ENCODE data around the gene TRIM22. TPM values are rescaled to one million over a fixed set of nuclear protein-coding genes. Genes with fewer than 3 reads are reported as not detected.
"Not testable (repeated sequence)": the region's sequence is repeated elsewhere in the genome, so short reads cannot be mapped to it uniquely, and the experiment has no call there.

Gene TRIM22
- total RNA-seq, 1 donor from 2014 or later, result 50.9 TPM

- peaks cover 32% of the 10 kb centered on the region for H3K4me1 Mint-ChIP-seq
- H3K4me3 Mint-ChIP-seq, result peak within 1 kb of the TSS; percentile 90
- H3K27ac Mint-ChIP-seq, result peak within 1 kb of the TSS; percentile 100
- TF ChIP-seq, protein P1, sequence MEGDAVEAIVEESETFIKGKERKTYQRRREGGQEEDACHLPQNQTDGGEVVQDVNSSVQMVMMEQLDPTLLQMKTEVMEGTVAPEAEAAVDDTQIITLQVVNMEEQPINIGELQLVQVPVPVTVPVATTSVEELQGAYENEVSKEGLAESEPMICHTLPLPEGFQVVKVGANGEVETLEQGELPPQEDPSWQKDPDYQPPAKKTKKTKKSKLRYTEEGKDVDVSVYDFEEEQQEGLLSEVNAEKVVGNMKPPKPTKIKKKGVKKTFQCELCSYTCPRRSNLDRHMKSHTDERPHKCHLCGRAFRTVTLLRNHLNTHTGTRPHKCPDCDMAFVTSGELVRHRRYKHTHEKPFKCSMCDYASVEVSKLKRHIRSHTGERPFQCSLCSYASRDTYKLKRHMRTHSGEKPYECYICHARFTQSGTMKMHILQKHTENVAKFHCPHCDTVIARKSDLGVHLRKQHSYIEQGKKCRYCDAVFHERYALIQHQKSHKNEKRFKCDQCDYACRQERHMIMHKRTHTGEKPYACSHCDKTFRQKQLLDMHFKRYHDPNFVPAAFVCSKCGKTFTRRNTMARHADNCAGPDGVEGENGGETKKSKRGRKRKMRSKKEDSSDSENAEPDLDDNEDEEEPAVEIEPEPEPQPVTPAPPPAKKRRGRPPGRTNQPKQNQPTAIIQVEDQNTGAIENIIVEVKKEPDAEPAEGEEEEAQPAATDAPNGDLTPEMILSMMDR (IDR thresholded peaks at IDR 0.05; ENCODE audit: unreplicated experiment), result no peak
- H3K36me3 Mint-ChIP-seq, result peaks cover 20% of the 10 kb centered on the region
- no peaks in the 10 kb centered on the region for H3K27me3 Mint-ChIP-seq (ENCODE audit: low read depth)
- peak; percentile 65 to 84 for DNase-seq (ENCODE audit: low spot score in 2 of 2, unreplicated experiment in 2 of 2)
- H3K9me3 Mint-ChIP-seq, result no peaks in the 10 kb centered on the region
These were observed 4.8 kb upstream of the TRIM22 start, which contains the start of gene TRIM5 for GRCh38 chr11:5684646-5685362. Gene TRIM5 (minus strand): TSS chr11:5685074. CDS start chr11:5680177, 4,897 bp downstream.

DNA sequence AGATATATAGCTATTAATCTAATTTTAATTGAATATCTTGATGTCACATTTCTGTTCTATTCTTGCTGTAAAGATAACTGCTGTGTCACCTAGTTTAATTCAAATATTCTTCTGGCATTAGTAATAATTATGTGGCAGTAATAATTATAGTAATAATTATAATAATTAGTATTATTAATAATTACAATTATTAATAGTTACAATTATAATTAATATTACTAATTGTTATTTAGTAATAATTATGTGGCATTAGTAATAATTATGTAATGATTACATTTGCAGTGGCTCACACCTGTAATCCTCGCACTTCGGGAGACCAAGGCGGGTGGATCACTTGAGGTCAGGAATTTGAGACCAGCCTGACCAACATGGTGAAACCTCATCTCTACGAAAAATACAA is 3.2 kb upstream of the TRIM22 start:
- TF ChIP-seq, protein P1 (IDR thresholded peaks at IDR 0.05; ENCODE audit: unreplicated experiment), result no peak
- peaks cover 8% of the 10 kb centered on the region for H3K36me3 Mint-ChIP-seq
- no peaks in the 10 kb centered on the region for H3K27me3 Mint-ChIP-seq (ENCODE audit: low read depth)
- H3K9me3 Mint-ChIP-seq, result no peaks in the 10 kb centered on the region
- peaks cover 47% of the 10 kb centered on the region for H3K4me1 Mint-ChIP-seq
- no peak for DNase-seq (ENCODE audit: low spot score in 2 of 2, unreplicated experiment in 2 of 2)
- no peak overlapping the region for H3K4me3 Mint-ChIP-seq
- no peak overlapping the region for H3K27ac Mint-ChIP-seq

GRCh38 chr11:5688482-5688881 is 1.1 kb upstream of the TRIM22 start:
- H3K27me3 Mint-ChIP-seq (ENCODE audit: low read depth), result no peaks in the 10 kb centered on the region
- H3K27ac Mint-ChIP-seq, result peak overlapping the region; percentile 84
- H3K4me3 Mint-ChIP-seq, result no peak overlapping the region
- TF ChIP-seq, protein P1 (IDR thresholded peaks at IDR 0.05; ENCODE audit: unreplicated experiment), result no peak
- peaks cover 46% of the 10 kb centered on the region for H3K4me1 Mint-ChIP-seq
- no peaks in the 10 kb centered on the region for H3K9me3 Mint-ChIP-seq
- H3K36me3 Mint-ChIP-seq, result peaks cover 5% of the 10 kb centered on the region
- no peak for DNase-seq (ENCODE audit: low spot score in 2 of 2, unreplicated experiment in 2 of 2)

DNA sequence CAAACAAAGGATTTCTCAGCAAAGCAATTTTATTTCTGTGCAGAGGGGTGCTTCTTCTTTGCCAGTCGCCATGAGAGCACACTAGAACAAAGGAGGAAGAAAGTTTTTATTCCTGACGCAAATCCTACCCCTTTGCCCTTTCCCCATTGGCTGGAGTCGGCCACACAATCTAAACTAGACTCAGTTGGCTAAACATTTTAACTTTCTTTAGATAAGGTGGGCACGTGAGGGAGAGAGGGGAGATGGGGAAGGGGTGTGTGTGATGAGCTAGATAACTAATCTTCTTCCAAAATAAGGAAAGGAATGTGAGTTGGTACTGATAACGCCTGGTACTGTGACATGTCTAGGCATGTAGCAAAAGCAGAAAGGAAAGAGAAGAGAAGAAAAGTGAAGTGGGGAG is 626 bp downstream of the TRIM22 start:
- no peaks in the 10 kb centered on the region for H3K9me3 Mint-ChIP-seq
- H3K27ac Mint-ChIP-seq, result peak overlapping the region; percentile 96
- DNase-seq (ENCODE audit: low spot score in 2 of 2, unreplicated experiment in 2 of 2), result no peak
- H3K4me3 Mint-ChIP-seq, result peak overlapping the region; percentile 45
- no peaks in the 10 kb centered on the region for H3K27me3 Mint-ChIP-seq (ENCODE audit: low read depth)
- H3K36me3 Mint-ChIP-seq, result peaks cover 3% of the 10 kb centered on the region
- peaks cover 32% of the 10 kb centered on the region for H3K4me1 Mint-ChIP-seq
- TF ChIP-seq, protein P1 (IDR thresholded peaks at IDR 0.05; ENCODE audit: unreplicated experiment), result no peak

DNA sequence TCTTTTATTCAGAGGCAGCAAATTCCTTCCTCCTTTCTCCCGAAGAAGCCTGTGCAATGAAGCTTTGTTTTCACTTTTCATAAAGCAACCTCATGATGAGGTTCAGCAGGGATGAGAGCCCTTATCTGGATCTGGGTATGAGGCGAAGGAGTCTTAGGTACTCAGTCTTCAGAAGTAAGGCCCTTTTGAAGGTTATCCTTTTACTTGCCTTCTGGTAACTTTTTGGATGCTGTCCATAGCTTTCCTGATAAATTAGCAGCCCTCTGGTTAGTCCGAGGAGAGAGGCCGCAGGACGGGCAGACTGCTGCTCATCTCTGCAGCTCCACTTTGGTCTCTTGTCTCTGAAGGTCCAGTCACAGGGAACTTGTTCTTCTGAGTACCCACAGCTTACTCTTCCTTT is 1.1 kb downstream of the TRIM22 start:
- peak overlapping the region; percentile 45 for H3K4me3 Mint-ChIP-seq
- TF ChIP-seq, protein P1 (IDR thresholded peaks at IDR 0.05; ENCODE audit: unreplicated experiment), result no peak
- no peak for DNase-seq (ENCODE audit: low spot score in 2 of 2, unreplicated experiment in 2 of 2)
- H3K27me3 Mint-ChIP-seq (ENCODE audit: low read depth), result no peaks in the 10 kb centered on the region
- peaks cover 3% of the 10 kb centered on the region for H3K36me3 Mint-ChIP-seq
- H3K27ac Mint-ChIP-seq, result peak overlapping the region; percentile 96
- no peaks in the 10 kb centered on the region for H3K9me3 Mint-ChIP-seq
- peaks cover 30% of the 10 kb centered on the region for H3K4me1 Mint-ChIP-seq

DNA sequence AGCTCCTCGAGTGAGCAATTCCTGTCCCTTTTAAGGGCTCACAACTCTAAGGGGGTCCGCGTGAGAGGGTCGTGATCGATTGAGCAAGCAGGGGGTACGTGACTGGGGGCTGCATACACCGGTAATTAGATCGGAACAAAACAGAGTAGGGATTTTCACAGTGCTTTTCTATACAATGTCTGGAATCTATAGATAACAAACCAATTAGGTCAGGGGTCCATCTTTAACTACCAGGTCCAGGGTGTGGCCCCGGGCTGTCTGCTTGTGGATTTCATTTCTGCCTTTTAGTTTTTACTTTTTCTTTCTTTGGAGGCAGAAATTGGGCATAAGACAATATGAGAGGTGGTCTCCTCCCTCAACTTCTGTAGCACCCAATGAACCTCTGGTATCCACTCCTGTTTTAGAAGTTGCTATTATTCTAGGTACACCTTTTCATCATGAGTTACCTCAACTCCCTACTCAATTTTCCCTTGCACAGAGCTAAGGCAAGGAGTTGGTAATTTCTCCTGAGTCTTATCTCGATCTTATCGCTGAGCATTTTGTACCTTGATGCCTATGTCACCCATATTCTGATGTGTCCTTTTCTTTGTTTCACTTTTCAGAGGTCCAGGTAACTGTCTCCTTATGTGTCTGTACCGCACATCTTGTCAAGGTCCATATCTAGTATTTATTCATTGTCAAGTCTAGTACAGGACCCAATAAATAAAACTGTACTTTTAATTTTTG is 1.8 kb downstream of the TRIM22 start:
- H3K27me3 Mint-ChIP-seq (ENCODE audit: low read depth); H3K9me3 Mint-ChIP-seq; H3K36me3 Mint-ChIP-seq; DNase-seq (ENCODE audit: low spot score in 2 of 2, unreplicated experiment in 2 of 2): not testable (repeated sequence)
- H3K27ac Mint-ChIP-seq, result peak overlapping the region; percentile 96
- H3K4me1 Mint-ChIP-seq, result peaks cover 28% of the 10 kb centered on the region
- peak overlapping the region; percentile 45 for H3K4me3 Mint-ChIP-seq

Measured in mesothelial cell of epicardium (in vitro differentiated cells).